OCI-LY7 (cell line): ENCODE results near the gene TXNDC17. TPM values are rescaled to one million over a fixed set of nuclear protein-coding genes. Genes with fewer than 3 reads are reported as not detected.
"Not testable (repeated sequence)": the region's sequence is repeated elsewhere in the genome, so short reads cannot be mapped to it uniquely, and the experiment has no call there.

Experiments used
- BruUV-seq: library from RNA; stranded (reverse); fragments of 400-500 nt; replicated peaks from 2 replicates; lab custom pipeline; 2021; lab: Mats Ljungman, UMichigan
- CTCF ChIA-PET: fragments of 300-600 bp; sonication (Branson Sonifier 250); formaldehyde crosslinking; loops from one replicate; lab custom pipeline; 2022; ENCODE audit warnings: antibody characterized with exemption; ENCODE audit not compliant: unreplicated experiment; lab: Charles Lee
- POLR2A ChIA-PET: fragments of 300-600 bp; sonication (Branson Sonifier 250); formaldehyde crosslinking; loops from one replicate; lab custom pipeline; 2022; ENCODE audit warnings: antibody characterized with exemption; lab: Charles Lee
- DNase-seq: peaks from one replicate; pipeline ENCODE4 v3.0.0-alpha.2; 2015; ENCODE audit warnings: low spot score
- H2AFZ ChIP-seq: fragments of 200-600 bp; sonication (generic), shearing (Covaris generic); 2 replicates; pipeline ENCODE4 v1.6.1; 2014; ENCODE audit warnings: mild to moderate bottlenecking, antibody characterized with exemption, low read length, moderate library complexity
- H3K27ac ChIP-seq: fragments of 200-600 bp; sonication (generic); 2 replicates; pipeline ENCODE4 v1.5.1; 2014; ENCODE audit warnings: mixed run types, low read depth, mild to moderate bottlenecking, moderate library complexity, low read length, inconsistent platforms; ENCODE audit not compliant: poor library complexity, severe bottlenecking
- H3K36me3 ChIP-seq: fragments of 200-600 bp; sonication (generic); 2 replicates; pipeline ENCODE4 v1.6.1; 2014; ENCODE audit warnings: mild to moderate bottlenecking, antibody characterized with exemption, low read length, moderate library complexity, mixed read lengths; ENCODE audit not compliant: insufficient read depth
- H3K4me1 ChIP-seq: fragments of 200-600 bp; sonication (generic); 2 replicates; pipeline ENCODE4 v1.5.1; 2014; ENCODE audit warnings: mild to moderate bottlenecking, low read length; ENCODE audit not compliant: insufficient read depth, poor library complexity, severe bottlenecking
- H3K4me2 ChIP-seq: fragments of 200-600 bp; sonication (generic); 2 replicates; pipeline ENCODE4 v1.6.1; 2014; ENCODE audit warnings: mild to moderate bottlenecking, low read length
- H3K4me3 ChIP-seq: fragments of 200-600 bp; sonication (generic); 2 replicates; pipeline ENCODE4 v1.5.1; 2014; ENCODE audit warnings: mild to moderate bottlenecking, low read depth, low read length; ENCODE audit not compliant: poor library complexity, severe bottlenecking
- H3K79me2 ChIP-seq: fragments of 200-600 bp; sonication (generic); 2 replicates; pipeline ENCODE4 v1.6.1; 2016; ENCODE audit warnings: low read depth, mild to moderate bottlenecking, low read length, moderate library complexity, mixed read lengths; ENCODE audit not compliant: insufficient read depth
- H3K9me2 ChIP-seq: fragments of 200-600 bp; sonication (generic); 2 replicates; pipeline ENCODE4 v1.6.1; 2016; ENCODE audit warnings: mild to moderate bottlenecking, low read length, mixed read lengths; ENCODE audit not compliant: insufficient read depth
- H3K9me3 ChIP-seq: fragments of 200-600 bp; sonication (generic); 2 replicates; pipeline ENCODE4 v1.6.1; 2014; ENCODE audit warnings: mild to moderate bottlenecking, mixed run types, low read length, mixed read lengths
- H4K20me1 ChIP-seq: fragments of 200-600 bp; sonication (generic); 2 replicates; pipeline ENCODE4 v1.6.1; 2014; ENCODE audit warnings: mild to moderate bottlenecking, antibody characterized with exemption, low read length, moderate library complexity, mixed read lengths; ENCODE audit not compliant: insufficient read depth
- CTCF ChIP-seq: fragments of 200-600 bp; sonication (generic); conservative IDR thresholded peaks from 2 replicates; pipeline ENCODE4 v1.5.1; 2014; ENCODE audit warnings: mild to moderate bottlenecking, antibody characterized with exemption, low read length, moderate library complexity, mixed read lengths
- EZH2phosphoT487 ChIP-seq: fragments of 200-600 bp; sonication (generic); IDR thresholded peaks from 2 replicates; pipeline ENCODE4 v1.6.1; 2018; ENCODE audit warnings: low read depth, borderline replicate concordance, mild to moderate bottlenecking, mixed run types, antibody characterized with exemption, low read length, moderate library complexity, mixed read lengths
- intact Hi-C: fragments of 100-400 bp; cut with micrococcal nuclease; formaldehyde crosslinking; loops from one replicate; pipeline ENCODE4 v1.10.0; 2022; ENCODE audit not compliant: unreplicated experiment
- total RNA-seq, 2 experiments: library from RNA; depleted of rRNA in 1 of 2; stranded (reverse); fragments of >200 nt in 1 of 2; shearing (Covaris generic) in 1 of 2; gene quantifications; 2 replicates each; pipeline ENCODE4 v1.2.3, GENCODE V29; 2014 to 2022

Gene TXNDC17
- total RNA-seq, 2 experiments from 2014 or later, result 63.7 to 81.4 TPM

GRCh38 chr17:6660805-6661463, 20.1 kb downstream of the TXNDC17 start:
- H3K4me2 ChIP-seq, result peak overlapping the region; percentile 93
- H2AFZ ChIP-seq, result peak overlapping the region; percentile 37; the same call in 1 of the 2 replicates
- DNase-seq, result peak; percentile 78
- peaks cover 43% of the 10 kb centered on the region for H3K4me1 ChIP-seq
- CTCF ChIA-PET, result no interaction called here
- H3K79me2 ChIP-seq, result peaks cover 4% of the 10 kb centered on the region; the same call in 1 of the 2 replicates
- POLR2A ChIA-PET, result interaction anchor here (1.1 to 1.2 kb wide), 3 partner anchors 10 to 219 kb away, joined by 4 read pairs; partner anchors contain the start of gene KIAA0753
- H3K9me2 ChIP-seq, result no peaks in the 10 kb centered on the region
- H3K27ac ChIP-seq, result peak overlapping the region; percentile 86
- no peaks in the 10 kb centered on the region for H3K9me3 ChIP-seq
- BruUV-seq, result no TSS peak
- TF ChIP-seq CTCF, result no peak
- no peak for TF ChIP-seq EZH2phosphoT487
- peak overlapping the region; percentile 63 for H3K4me3 ChIP-seq
- H4K20me1 ChIP-seq, result no peaks in the 10 kb centered on the region
- intact Hi-C loops, result no loop called here
- peaks cover 20% of the 10 kb centered on the region for H3K36me3 ChIP-seq

GRCh38 chr17:6661464-6661848, 20.6 kb downstream of the TXNDC17 start:
- H2AFZ ChIP-seq, result peak overlapping the region; percentile 37; the same call in 1 of the 2 replicates
- BruUV-seq, result no TSS peak
- H3K27ac ChIP-seq, result peak overlapping the region; percentile 86
- peaks cover 4% of the 10 kb centered on the region; the same call in 1 of the 2 replicates for H3K79me2 ChIP-seq
- ChIA-PET CTCF (no interaction called here), POLR2A (interaction anchor here (1.1 to 1.2 kb wide), 4 partner anchors 11 to 219 kb away, joined by 3 to 4 read pairs (median 4); partner anchors contain the start of gene KIAA0753)
- no peaks in the 10 kb centered on the region for H4K20me1 ChIP-seq
- peaks cover 43% of the 10 kb centered on the region for H3K4me1 ChIP-seq
- peak overlapping the region; percentile 63 for H3K4me3 ChIP-seq
- H3K9me3 ChIP-seq, result no peaks in the 10 kb centered on the region
- H3K9me2 ChIP-seq, result no peaks in the 10 kb centered on the region
- H3K4me2 ChIP-seq, result peak overlapping the region; percentile 93
- DNase-seq, result no peak
- peaks cover 21% of the 10 kb centered on the region for H3K36me3 ChIP-seq
- TF ChIP-seq CTCF (no peak), EZH2phosphoT487 (no peak)
- intact Hi-C loops, result no loop called here

GRCh38 chr17:6663200-6663599, 22.3 kb downstream of the TXNDC17 start:
- intact Hi-C loops, result not testable (repeated sequence)

More at GRCh38 chr17:6663200-6663599, 22.3 kb downstream of the TXNDC17 start:
- H3K79me2 ChIP-seq, H3K9me2 ChIP-seq, H2AFZ ChIP-seq, POLR2A ChIA-PET, DNase-seq, CTCF ChIA-PET, H3K9me3 ChIP-seq, H4K20me1 ChIP-seq, BruUV-seq, H3K4me2 ChIP-seq, H3K4me3 ChIP-seq, H3K27ac ChIP-seq: not testable (repeated sequence)
- peaks cover 39% of the 10 kb centered on the region for H3K4me1 ChIP-seq
- peaks cover 27% of the 10 kb centered on the region for H3K36me3 ChIP-seq
